Right lobe of liver (tissue), 6 donors: ENCODE measurements around the gene DYRK3. TPM values are rescaled to one million over a fixed set of nuclear protein-coding genes. Genes with fewer than 3 reads are reported as not detected.
A peak's percentile ranks its signal among the peaks of the same experiment; 100 is the strongest.

Source experiments
- ATAC-seq, 4 donors: fragments of 200-7000 bp; cut with Tn5 transposase; one replicate each; pipeline ENCODE4 v1.9.1; 2020; ENCODE audit warnings: mild to moderate bottlenecking in 4 of 4, moderate library complexity in 4 of 4
- DNase-seq, 3 donors: peaks; one replicate each; pipeline ENCODE4 v3.0.0-alpha.2; 2020
- H3K27ac ChIP-seq, 3 donors: fragments of 200-600 bp; one replicate each; pipeline ENCODE4 v1.8.0; 2022
- H3K27me3 ChIP-seq, 2 donors: fragments of 200-600 bp; one replicate each; pipeline ENCODE4 v1.8.0; 2022
- H3K36me3 ChIP-seq, 4 donors: fragments of 200-600 bp; sonication (generic) in 1 of 4; one replicate each; pipeline versions ENCODE4 v1.5.1 to v1.8.0; 2017 to 2022; ENCODE audit warnings: control low read depth in 1 of 4
- H3K4me1 ChIP-seq, 4 donors: fragments of 200-600 bp; sonication (generic) in 1 of 4; one replicate each; pipeline versions ENCODE4 v1.5.1 to v1.8.0; 2017 to 2022; ENCODE audit warnings: control low read depth in 1 of 4
- H3K4me3 ChIP-seq, 3 donors: fragments of 200-600 bp; one replicate each; pipeline ENCODE4 v1.8.0; 2022
- H3K9me3 ChIP-seq, 4 donors: fragments of 200-600 bp; sonication (generic) in 1 of 4; one replicate each; pipeline versions ENCODE4 v1.5.1 to v1.8.0; 2017 to 2022; ENCODE audit warnings: control low read depth in 1 of 4
- POLR2A ChIP-seq: fragments of 450-650 bp; IDR thresholded peaks from one replicate; pipeline ENCODE4 v1.6.1; 2017; ENCODE audit warnings: antibody characterized with exemption, mild to moderate bottlenecking
- WGBS: methylation state at CpG from one replicate; pipeline ENCODE4 v1.1.6; 2018; ENCODE audit warnings: low coverage, low lambda C conversion rate; ENCODE audit not compliant: insufficient coverage; ENCODE audit errors: missing lambda C conversion rate; 5-methylcytosine and 5-hydroxymethylcytosine counted together
- intact Hi-C, 2 donors: fragments of 100-400 bp; cut with DNase I; formaldehyde crosslinking; loops; one replicate each; pipeline versions ENCODE4 v1.11.2 to v1.14.1; 2022
- total RNA-seq, 6 experiments: library from RNA; depleted of rRNA in 2 of 6; stranded (reverse); fragments of >200 nt in 2 of 6; fragmentation: NEBNext Ultra II Directional in 3 of 6; extraction: Animal tissue kit (Norgen Biotek cat#: 25700) in 3 of 6; gene quantifications; one replicate each; pipeline versions ENCODE4 v1.1.0 to v1.2.4, GENCODE V29; 2016 to 2023
- TF ChIP-seq, protein P1 (sequence below), 4 donors: fragments of 200-600 bp in 3 of 4; fragments of 450-650 bp in 1 of 4; IDR thresholded peaks; one replicate each; pipeline versions ENCODE4 v1.5.1 to v1.8.0; 2016 to 2022; ENCODE audit warnings: antibody characterized with exemption in 4 of 4, mild to moderate bottlenecking in 2 of 4
- donor health status: DM: no; HTN: yes; CAD: no.
- donor health status: DM: no; HTN: no; CAD: no.
- donor health status: DM: no; HTN: no; CAD: no.
- donor health status: DM: no; HTN: yes; CAD: no.
- donor health status: DM: no; HTN: yes; CAD: no.

The DYRK3 gene
- total RNA-seq, 6 experiments from 2014 or later = 2.8 to 5.6 (median 4.0) TPM

DNA sequence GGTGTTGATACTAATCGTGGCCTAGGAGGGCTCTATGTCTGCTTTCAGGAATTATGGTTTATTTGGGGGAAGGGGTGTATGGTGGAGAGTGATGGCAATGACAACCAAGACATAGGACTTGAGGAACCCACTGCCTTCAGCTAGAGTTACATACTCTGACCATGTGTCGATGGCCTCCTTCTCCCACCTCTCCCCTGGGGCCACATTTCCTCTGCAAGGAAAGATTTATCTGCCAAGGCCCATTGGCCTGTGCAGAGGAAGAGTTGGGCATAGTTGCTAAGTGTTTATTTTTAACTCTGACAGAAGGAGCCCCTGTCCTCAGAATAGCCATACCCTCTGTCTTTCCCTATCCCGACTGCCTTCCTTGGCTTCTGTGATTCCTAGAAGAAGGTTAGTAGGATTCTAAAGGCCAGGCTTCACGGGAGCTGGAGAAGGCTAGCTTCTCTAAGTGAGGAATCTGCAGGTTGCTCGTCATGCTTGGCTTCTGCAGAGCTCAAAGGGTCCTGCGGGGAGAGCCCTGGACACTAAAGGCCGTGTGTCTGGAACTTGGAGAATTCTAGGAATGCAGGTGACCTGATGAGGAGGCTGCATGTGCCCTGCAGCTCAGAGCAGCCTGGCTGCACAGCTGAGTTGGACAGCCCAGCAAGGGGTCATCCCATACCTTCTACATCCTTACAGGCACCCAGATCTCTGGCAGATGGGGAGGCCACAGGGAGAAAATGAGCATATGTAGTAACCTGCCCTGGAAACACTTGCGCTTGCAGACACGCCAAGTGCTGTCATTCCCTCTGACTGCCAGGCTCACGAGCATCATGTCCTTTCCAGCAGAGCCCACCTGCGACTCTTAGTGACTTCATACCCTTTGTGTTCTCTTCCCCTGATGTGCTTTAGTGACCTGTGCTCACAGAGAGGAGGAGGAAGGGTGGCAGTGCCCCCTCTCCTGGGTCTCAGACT is 59.1 kb downstream of the DYRK3 start:
- Histone ChIP-seq H3K27me3 (no peaks in the 10 kb centered on the region), H3K9me3 (no peaks in the 10 kb centered on the region), H3K4me3 (no peak overlapping the region), H3K27ac (peak overlapping the region in 2 of 3 donors; percentile 61 to 84), H3K4me1 (peaks cover 3 to 86% (median 43%) of the 10 kb centered on the region in 4 donors), H3K36me3 (no peaks in the 10 kb centered on the region)
- TF ChIP-seq, protein P1, sequence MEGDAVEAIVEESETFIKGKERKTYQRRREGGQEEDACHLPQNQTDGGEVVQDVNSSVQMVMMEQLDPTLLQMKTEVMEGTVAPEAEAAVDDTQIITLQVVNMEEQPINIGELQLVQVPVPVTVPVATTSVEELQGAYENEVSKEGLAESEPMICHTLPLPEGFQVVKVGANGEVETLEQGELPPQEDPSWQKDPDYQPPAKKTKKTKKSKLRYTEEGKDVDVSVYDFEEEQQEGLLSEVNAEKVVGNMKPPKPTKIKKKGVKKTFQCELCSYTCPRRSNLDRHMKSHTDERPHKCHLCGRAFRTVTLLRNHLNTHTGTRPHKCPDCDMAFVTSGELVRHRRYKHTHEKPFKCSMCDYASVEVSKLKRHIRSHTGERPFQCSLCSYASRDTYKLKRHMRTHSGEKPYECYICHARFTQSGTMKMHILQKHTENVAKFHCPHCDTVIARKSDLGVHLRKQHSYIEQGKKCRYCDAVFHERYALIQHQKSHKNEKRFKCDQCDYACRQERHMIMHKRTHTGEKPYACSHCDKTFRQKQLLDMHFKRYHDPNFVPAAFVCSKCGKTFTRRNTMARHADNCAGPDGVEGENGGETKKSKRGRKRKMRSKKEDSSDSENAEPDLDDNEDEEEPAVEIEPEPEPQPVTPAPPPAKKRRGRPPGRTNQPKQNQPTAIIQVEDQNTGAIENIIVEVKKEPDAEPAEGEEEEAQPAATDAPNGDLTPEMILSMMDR (IDR thresholded peaks at IDR 0.05) = no peak
- no peak for TF ChIP-seq POLR2A
- DNase-seq = no peak
- ATAC-seq = no peak
- intact Hi-C loops = no loop called here
- 57% methylated on average over 5 of the region's 11 CpGs for WGBS

GRCh38 chr1:206695733-206696132 is 60.4 kb downstream of the DYRK3 start:
- DNase-seq (no peak), ATAC-seq (no peak)
- intact Hi-C loops = no loop called here
- no peaks in the 10 kb centered on the region for H3K9me3 ChIP-seq
- TF ChIP-seq POLR2A = no peak
- TF ChIP-seq, protein P1 (IDR thresholded peaks at IDR 0.05) = no peak
- no peaks in the 10 kb centered on the region for H3K36me3 ChIP-seq
- H3K27me3 ChIP-seq = no peaks in the 10 kb centered on the region
- H3K27ac ChIP-seq = no peak overlapping the region
- H3K4me1 ChIP-seq = peaks cover 8 to 86% (median 48%) of the 10 kb centered on the region in 4 donors
- H3K4me3 ChIP-seq = no peak overlapping the region
- 84% methylated on average over 6 of the region's 9 CpGs for WGBS

DNA sequence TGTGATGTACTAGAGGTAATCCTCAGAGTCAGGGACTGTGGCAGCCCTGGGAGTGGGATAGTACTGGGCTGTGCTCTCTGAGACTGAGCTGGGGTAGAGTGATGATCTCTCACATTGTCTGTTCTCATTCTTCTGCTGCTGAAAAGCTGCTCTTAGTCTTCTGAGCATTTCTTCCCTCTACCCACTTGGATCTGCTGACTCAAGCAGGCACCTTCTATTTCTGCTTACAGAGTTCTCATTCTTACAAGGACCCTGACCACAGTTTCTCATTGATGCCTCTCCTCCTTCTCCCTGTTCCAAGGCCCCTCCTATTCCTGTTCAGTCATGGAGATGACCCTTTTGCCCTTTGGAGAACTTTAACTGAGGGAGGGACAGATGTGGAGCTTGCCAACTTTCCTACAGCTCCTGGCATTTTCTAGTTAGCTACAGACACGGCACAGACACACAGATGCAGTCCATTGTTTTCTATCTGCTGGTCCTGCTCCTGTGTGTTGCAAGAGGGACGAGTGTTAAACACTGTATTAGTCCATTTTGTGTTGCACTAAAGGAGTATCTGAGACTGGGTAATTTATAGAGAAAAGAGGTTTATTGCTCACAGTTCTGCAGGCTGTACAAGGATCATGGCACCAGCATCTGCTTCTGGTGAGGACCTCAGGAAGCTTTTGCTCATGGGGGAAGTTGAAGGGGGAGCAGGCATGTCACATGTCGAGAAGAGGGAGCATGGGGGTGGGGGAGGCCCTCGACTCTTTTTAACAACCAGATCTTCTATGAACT is 61.7 kb downstream of the DYRK3 start:
- DNase-seq (no peak), ATAC-seq (peak; percentile 11 to 52 (median 47))
- Histone ChIP-seq H3K27ac (peak overlapping the region; percentile 17 to 75 (median 41)), H3K4me3 (no peak overlapping the region), H3K36me3 (no peaks in the 10 kb centered on the region), H3K9me3 (no peaks in the 10 kb centered on the region), H3K27me3 (no peaks in the 10 kb centered on the region), H3K4me1 (peaks cover 8 to 78% (median 45%) of the 10 kb centered on the region in 4 donors)
- no peak for TF ChIP-seq POLR2A
- TF ChIP-seq, protein P1 (IDR thresholded peaks at IDR 0.05) = no peak
- intact Hi-C loops = no loop called here
- WGBS = 33% methylated on average over 3 of the region's 4 CpGs

GRCh38 chr1:206698011-206698410 is 62.7 kb downstream of the DYRK3 start:
- DNase-seq (no peak), ATAC-seq (no peak)
- H3K36me3 ChIP-seq = no peaks in the 10 kb centered on the region
- TF ChIP-seq POLR2A = no peak
- TF ChIP-seq, protein P1 (IDR thresholded peaks at IDR 0.05) = no peak
- no peaks in the 10 kb centered on the region for H3K27me3 ChIP-seq
- peak overlapping the region in 1 of 3 donors; percentile 75 for H3K27ac ChIP-seq
- peaks cover 8 to 67% (median 36%) of the 10 kb centered on the region in 4 donors for H3K4me1 ChIP-seq
- H3K4me3 ChIP-seq = no peak overlapping the region
- no peaks in the 10 kb centered on the region for H3K9me3 ChIP-seq
- intact Hi-C loops = no loop called here
- 86% methylated on average over 2 of the region's 2 CpGs for WGBS

Other genes starting within 250 kb of the DYRK3 start
- gene IKBKE, start 165.1 kb upstream of the DYRK3 start, total RNA-seq = 1 to 10 TPM in 5 of 6 experiments, under 1 TPM in 1; 0.86 to 2.7 (median 1.9) TPM
- gene RASSF5, start 128.0 kb upstream of the DYRK3 start, total RNA-seq = 10 to 100 TPM in 5 of 6 experiments, 1 to 10 TPM in 1; 8.1 to 18.8 (median 12.6) TPM
- 10 to 100 TPM; 18.4 to 29.3 (median 24.4) TPM for gene EIF2D, start 23.1 kb upstream of the DYRK3 start, total RNA-seq
- 10 to 100 TPM; 25.6 to 46.6 (median 34.0) TPM for gene MAPKAPK2, start 49.4 kb downstream of the DYRK3 start, total RNA-seq
- not detected for gene IL19, start 135.2 kb downstream of the DYRK3 start, total RNA-seq
- gene IL10, start 137.0 kb downstream of the DYRK3 start, total RNA-seq = 1 to 10 TPM in 1 of 6 experiments, under 1 TPM in 3, not detected in 2; 0.26 to 2.2 (median 0.63) TPM
- not detected for gene IL20, start 230.1 kb downstream of the DYRK3 start, total RNA-seq